SHP77 (cell line): ENCODE measurements around the gene PMEPA1.

Source experiments
- DNase-seq, 2 experiments: peaks; one replicate each; lab custom pipeline; 2025; lab: John Stamatoyannopoulos, UW

PMEPA1 gene

DNA sequence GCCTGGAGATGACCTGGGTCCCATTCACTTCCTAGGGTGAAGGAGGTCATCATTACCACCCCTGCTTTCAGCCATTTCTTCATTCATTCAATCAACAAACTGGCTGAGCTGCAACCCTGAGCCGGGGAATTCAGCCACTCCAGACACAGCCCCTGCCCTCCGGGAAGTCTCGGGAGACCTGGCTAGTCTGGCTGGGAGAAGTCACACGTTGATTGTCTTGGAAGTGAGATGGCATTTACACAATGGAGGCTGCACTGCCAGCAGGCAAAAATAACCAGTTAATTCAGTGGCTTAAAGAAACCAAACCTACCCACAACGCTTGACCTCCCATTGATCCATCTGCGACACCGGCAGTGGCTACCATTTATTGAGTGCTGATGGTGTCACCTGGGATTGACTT, 2.0 kb upstream of the PMEPA1 start:
- no peak for DNase-seq

DNA sequence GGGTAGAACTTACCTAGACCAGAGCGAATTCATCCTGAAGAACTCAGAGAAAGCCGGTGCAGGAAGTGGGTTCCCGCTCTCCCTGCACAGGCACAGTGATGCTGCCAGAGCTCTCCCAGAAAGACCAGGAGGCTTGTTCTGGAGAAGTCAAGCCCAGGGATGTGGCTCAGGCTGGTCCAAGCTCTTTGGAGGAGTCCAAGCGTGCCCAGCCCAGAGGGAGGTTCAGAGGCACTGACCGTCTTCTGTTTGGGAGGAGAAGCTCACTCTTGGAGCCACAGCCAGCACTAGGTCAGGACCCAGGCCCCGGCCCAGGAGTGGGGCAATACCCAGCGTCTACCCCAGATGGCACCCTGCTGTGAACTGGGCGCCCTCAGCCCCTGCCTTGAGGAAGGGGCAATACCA, 1.5 kb upstream of the PMEPA1 start:
- peak in 1 of 2 experiments; percentile 25 for DNase-seq

DNA sequence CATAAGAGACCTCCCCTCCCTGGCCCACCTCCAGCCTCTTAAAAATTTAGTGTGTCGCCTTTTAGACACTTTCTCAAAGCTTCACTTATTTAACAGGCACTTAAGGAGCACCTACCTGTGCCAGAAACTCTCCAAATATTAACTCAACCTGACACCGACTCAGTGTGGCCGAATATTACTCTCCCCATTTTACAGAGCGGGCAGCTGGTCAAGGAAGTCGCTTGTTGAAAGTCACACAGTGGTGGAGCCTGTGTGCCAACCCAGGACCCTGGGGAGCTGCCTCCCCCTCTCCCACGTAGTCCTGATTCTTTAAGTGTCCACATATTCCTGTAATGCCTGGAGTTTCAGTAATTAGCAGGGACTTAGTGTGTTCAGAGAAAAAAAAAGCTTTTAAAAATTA, 1.0 kb upstream of the PMEPA1 start:
- no peak for DNase-seq

DNA sequence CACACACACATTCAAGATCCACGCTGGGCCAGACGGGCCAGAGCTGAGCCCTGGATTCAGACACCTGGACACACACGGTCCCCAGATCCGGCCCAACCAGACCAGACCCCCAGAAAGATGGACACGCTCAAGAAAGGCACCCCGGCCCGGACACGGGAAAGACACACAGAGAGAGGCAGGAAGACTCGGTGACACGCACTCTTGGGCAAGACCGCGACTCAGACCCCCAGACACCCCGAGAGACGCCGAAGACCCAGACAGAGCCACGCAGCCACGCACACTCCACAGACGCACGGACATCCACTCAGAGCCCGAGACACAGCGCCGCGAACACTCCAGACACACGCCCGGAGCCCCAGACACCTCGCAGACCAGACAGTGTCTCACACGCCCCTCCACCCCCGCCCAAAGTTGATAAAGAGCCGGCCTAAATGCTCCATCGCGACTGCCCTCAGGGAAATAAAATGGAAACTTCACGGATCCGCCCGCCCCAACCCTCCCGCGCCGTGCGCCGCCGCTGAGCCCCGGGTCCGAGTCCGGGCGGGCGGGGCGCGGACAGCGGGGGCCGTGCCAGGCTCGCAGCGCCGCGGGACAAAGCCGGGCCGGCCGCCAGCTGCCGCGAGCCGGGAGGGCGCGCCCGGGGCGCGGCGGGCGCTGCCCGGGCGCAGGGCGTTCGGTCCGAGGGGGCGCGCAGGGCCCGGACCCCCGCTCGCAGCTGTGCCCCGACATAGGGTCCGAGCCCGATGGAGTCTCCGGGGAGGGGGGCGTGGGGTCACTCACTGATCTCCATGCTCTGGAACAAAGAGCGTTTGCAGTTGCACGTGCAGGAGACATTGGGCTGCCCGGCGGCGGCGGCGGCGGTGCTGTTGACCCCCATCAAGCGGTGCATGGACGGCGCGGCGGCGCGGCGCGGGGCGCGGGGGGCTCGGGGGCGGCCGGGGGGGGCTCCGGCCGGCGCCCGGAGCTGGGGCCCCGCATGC, 831 bp downstream of the PMEPA1 start:
- DNase-seq, result no peak

DNA sequence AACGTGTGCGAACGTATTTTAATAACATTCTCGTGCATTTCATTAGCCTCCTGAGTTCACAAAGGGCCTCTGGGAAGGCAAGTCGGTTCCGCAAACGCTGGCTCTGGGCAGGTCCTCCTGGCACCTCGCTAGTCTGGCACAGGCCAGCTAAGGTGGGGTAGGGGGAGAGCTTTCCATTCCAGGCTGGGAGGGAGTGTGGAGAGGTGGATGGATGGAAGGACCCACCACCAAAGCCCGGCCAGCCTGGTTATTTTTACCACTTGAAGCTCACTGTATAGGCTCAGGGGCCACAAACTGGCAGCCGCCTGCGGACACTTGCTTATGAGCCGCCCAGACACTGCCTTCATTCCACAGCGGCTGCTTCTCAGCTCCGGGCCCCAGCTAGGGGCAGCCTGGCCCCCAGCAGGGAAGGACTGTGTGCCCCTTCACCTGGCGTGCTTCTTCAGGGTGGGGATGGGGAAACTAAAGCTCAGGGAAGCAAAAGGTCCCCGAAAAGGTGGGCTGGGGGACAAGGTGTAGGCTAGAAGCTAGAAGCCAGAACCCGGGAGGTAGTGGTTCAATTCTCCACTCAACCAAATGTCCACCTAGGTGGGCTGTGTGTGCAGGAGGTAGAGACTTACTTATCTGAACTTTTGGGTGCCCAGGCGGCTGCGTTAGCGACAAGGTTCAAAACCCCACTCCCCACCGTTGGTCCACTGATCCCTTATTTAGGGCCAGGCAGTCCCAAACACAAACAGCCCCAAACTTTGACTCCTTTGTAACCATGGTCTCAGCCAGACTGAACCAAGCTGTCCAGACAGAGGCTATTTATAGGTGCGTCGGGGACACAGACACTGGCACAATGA, 1.7 kb downstream of the PMEPA1 start:
- DNase-seq, result no peak

DNA sequence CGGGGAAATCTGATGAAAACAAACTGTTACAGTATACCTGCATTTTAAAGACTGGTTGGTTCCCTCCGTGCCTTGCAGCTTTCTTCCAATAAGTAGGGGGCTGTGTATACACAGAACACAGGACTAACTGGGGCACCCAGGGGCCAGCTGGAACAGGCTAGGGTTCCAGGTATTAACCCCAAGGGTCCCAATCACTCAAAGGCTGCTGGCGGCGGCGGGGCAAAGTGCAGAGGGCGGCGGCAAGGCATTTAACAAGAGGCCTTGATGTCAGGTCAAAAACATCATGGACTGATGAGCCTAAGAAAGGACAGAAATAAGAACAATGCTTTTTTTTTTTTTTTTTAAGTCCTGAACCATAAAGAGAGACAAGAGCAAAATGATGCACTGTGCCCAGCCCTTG, 2.5 kb downstream of the PMEPA1 start:
- DNase-seq, result no peak

DNA sequence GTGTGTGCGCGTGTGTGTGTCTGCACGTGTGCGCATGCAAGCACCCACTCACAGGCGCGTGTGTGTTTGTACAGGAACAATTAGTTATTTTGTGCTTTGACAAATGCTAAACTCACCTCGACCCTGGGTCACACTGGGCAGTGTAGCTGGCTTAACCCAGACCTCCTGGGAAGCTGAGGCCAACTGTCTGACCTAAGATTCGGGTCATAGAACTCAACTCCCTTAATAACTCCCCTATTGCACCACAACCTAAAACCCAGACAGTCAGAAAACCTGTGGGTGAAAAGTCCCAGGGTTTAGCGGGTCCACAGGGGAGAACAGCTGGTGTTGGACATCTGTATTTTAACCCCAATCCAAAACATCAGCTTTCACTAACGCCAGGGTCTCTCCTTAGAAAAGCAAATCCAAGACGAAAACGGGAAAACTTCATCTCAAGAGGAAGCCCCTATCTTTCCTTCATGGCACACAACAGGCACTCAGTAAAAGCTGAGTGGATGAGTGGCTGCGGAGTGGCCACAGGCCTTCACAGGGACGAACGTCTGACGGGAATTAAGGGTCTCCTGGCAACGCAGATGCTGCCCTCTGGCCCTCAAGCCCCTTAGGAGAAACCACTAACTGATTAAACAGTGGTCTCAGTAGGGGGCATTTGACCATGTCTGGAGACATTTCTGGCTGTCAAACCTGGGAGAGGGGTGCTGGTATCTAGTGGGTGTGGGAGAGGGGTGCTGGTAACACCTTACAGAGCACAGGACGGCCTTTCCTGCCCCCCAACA, 4.5 kb downstream of the PMEPA1 start:
- DNase-seq, result no peak

DNA sequence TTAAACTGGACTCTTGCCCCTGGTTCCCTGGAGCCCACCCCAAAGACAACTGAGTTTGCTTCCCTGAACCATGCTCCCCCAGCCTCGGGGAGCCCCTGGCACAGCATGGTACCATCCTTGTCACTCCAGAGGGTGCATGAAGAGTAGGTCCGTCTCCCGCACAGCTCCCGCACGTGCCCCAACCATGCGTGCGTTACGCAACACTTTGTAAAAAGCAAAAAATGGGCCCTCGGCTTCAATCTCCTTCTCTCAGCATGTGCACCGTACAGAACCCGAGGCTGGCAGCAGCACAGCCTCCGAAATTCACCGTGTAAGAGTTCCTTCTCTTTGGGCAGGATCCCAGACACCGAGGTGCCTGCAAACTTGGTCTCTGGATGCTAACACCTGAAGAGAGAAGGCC, 5.6 kb downstream of the PMEPA1 start:
- DNase-seq, result no peak

DNA sequence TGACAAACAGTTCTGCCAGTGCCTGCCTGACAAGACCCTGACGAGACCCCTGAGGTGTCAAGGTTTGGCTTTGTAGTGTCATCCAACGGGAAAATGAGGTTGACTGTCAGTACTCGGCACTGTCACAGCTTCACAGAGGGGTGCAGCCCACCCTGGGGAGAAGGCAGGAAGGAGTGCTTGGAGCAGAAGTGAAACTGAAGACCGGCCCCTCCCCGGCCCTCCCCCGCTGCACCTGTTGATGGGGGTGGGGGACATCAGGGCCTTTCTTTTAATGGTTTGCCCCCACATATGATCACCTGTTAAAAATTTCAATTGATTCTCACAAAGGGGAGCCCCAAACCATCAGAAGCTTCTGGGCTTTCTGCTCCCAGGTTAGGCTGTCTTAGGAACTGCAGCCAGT, 6.8 kb downstream of the PMEPA1 start:
- no peak for DNase-seq

DNA sequence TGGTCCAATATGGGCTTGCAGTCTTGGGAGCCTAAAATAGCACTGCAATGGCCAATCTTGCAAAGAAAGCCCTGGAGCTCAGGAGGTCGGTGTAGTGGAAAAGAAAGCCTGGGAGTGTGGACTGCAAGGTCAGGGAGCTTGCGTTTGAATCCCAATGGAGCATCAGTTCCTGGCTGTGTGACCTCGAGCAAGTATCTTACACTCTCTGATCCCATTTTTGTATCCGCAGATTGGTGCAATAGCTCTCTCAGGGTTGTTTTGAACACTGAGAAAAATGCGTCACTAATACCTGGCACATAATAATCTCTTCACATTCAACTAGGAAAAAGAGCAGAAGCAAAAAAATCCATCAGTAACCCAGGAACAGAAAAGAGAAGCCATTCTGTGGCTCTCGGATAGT, 7.3 kb downstream of the PMEPA1 start:
- no peak for DNase-seq

DNA sequence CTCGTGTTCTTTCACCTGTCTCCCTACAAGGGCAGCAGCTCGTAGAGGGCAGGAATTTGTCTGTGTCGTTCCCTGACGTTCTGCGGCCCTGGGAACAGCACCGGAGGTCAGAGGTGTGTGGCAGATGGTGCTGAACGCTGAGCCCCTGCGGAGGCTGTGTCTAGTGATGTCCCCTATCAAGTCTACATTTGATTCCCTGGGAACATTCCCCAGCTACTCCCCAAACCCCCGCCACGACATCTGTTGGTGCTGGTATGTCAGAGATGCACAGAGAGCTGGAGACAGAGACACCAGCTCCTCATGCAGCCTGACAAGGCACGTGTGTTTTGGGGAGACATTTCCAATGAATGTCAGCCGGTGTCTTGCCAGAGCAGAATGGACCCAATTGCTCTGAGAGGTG, 7.7 kb downstream of the PMEPA1 start:
- DNase-seq, result no peak

DNA sequence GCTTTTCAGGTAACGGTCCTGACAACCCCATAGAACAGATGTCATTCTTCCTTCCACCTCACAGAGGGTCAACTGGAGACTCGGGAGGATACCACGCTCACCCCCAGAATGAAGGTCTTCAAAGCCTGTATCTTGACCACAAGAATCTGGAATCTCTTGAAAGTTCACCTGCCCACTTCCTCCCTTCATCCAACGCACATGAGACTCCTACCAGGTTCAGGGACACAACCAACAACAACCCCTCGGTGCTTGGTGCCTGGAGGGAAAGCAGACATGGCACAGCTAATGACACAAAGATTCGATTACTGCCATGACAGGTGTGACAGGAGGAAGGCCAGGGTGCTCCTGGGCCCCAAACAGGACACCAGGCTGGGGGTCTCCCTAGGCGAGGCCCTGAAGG, 8.2 kb downstream of the PMEPA1 start:
- no peak for DNase-seq

DNA sequence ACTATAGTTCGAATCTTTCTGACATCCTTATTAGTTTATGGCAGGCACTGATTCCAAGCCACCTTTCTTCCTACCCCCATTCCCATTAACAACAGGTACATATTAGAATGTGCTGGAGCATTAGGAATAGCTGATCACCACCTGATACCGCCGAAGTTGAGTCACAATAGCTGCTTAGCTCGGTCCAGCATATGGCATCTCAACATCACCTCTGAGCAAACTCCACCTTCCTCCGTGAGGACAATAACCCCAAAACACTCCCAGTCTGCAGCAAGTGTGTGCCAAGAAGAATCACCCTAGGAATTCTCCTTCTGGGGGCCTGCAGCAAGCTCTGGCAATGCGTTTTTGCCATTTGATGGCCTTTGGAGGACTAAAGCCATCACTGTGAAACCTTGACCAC, 8.7 kb downstream of the PMEPA1 start:
- no peak for DNase-seq

DNA sequence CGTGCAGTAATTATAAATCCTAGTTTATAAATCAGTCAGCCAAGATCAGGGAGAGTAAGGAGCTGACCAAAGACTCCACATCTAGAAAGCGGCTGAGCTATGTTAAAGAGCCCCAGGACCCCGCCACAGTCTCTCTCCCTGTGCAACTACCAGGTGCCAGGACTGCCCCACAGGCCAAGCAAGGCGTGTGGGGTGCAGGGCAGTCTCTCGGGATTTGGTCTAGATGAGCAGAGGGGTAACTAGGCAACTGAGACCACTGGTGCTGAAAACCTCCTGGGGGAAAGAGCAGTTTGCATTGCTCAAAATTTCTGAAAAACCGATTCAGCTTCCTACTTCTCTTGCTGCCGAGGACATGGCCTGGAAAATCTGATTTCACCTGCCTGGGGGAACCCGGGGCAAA, 10.4 kb downstream of the PMEPA1 start:
- no peak for DNase-seq

DNA sequence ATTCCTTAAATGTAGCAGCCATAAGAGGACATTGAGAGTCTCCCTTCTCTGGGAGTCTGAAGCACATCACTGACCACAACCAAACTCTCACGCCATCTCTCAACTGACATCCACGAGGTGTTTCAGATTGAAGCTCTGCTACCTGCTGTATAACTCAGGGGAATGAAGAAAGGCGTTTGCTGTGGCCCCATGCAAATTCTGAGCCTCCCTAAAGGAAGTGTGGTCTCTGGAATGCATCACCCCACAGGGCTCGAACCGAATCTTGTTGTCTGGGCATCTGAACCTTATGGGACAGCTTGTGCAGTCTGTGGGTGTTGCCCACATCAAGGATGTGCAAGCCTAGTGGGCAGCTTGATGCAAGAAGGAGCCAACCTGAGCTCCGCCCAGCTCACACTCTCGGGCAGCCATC, 10.9 kb downstream of the PMEPA1 start:
- DNase-seq, result no peak

DNA sequence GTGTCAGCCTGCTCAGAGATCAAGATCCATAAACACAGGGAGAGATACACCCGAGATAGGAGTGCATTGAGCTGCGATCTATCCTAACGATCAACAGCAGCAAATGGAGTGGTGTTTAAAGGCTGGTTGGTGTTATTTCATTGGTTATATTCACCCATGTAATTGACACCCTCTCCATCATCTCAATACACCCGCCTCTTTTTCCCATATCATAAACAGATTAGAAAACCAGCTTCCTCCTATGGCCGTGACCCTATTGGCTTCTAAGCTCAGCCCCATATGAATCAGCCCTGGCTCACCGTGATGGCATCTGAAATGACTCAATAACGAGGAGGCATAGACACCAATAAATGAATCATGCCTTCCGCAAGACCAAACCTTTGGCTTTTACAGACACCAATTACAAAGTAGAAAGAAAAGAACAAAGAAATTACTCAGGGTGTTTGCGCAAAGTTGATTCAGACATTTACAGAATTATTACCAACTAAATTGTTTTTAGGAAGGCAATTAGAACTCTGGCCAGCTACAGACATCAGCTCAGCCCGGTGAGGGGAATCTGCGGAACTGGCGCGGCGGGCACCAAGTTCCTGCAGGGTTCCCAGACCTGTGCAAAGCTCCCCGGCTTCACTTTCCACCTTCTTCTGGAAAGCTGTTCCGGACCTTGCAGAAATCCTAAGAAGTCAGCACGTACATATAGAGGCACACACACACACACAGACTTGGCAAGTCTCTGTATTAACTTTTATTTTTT, 11.5 kb downstream of the PMEPA1 start:
- no peak for DNase-seq

DNA sequence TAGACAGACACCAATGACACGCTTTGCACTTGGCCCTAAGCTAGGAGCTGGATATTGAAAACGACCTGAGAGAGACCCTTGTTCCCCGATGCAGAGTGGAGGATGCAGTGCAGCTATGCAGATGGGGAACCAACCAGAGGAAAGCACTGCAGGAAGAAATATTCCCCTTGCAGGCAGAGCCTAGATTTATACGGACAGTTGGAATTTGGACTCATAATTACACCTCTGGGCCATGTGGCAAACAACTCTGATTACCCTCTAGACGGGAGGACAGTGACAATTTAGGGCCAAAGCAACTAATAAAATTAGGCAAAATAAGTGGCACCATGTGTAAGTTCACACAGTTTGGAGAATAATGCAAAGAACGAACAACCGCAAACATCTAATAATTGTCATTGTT, 12.3 kb downstream of the PMEPA1 start:
- DNase-seq, result no peak

DNA sequence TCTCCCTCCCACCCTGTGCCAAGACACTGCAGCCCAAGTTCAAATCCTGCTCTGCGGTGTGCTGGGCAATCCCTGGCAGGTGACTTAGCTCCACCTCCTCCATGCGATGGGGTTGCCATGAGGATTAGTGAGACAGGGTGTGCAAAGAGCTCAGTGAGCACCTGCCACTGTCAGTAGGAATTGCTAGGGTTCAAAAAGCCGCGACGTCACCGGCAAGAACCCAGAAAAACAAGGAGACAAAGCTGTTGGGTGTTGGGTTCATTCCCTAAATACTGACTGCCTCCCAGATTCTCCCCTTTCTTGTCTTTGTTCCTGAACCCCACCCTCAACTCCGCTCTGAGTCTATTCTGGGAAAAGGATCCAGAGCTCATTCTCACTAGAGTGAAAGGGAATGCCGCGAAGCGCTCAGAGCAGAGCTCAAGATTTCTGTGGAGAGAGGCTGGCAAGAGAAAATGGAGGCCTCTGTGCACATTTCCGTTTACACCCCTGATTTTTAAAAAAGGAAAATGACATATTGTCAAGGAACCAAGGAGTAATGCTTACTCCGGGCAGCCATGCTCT, 13.3 kb downstream of the PMEPA1 start:
- no peak for DNase-seq

DNA sequence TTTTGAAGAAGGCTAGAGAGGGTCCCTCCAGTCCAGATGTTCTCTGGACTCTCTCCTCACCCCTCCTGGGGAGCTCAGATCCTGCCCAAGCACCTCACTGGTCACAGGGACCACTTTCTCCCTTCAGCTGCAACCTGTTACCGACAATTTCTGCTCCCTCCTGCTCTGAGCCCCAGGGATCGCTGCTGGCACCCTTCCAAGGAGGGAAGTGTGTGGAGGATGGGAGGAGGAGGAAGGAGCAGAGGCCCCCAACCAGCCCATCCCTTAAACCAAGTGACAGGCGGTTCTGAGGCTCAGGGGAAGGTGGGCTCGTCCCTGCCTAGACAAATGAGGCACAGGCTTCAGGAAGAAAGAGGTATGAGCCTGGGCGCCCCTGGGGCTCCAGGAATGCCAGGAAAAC, 13.9 kb downstream of the PMEPA1 start:
- no peak for DNase-seq

DNA sequence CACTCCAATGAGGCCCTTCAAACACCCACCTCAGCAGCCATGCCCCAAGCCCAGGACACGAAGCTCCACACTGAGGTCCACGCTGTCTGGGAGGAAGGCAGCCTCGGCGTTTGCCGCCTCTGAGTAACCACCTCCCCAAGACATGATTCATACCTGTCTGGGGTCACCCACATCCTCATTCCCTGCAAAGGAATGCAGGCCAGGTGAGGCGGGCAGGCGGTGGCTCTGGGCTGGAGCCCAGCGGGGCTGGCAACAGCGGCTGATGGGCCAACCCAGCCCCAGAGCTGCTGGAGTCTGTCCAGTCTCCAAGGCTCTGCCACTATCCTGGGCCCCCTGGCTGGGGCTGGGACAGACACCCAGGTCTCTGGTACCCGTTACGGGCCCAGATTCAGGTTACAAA, 14.8 kb downstream of the PMEPA1 start:
- no peak for DNase-seq

DNA sequence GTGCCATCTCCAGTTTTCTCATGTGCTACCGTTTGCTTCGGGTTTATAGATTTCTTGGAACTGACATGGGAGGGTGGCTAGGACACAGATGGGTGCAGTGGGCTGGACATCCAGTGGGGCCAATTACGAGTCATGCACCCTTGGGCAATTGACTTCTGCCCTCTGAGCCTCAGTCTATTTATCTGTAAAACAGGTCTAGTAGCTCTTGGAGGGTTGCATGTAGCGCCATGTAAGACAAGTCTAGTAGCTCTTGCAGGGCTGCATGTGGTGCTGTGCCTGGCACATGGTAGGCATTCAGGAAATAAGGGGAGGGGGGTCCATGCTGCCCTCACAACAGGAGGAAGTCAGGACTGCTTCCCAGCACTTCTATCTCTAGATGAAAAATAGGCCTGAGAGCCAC, 15.3 kb downstream of the PMEPA1 start:
- DNase-seq, result no peak
